IMR-90 (cell line): ENCODE results near the gene NTM. TPM values are rescaled to one million over a fixed set of nuclear protein-coding genes. Genes with fewer than 3 reads are reported as not detected.

ENCODE experiments used
- ATAC-seq: fragments of 200-7000 bp; cut with Tn5 transposase; 2 replicates; pipeline ENCODE4 v1.9.1; 2020; ENCODE audit warnings: low read depth, mild to moderate bottlenecking, moderate library complexity
- BruUV-seq: library from RNA; stranded (reverse); fragments of 400-500 nt; replicated peaks from 2 replicates; lab custom pipeline; 2021; lab: Mats Ljungman, UMichigan
- CTCF ChIA-PET: fragments of 300-600 bp; formaldehyde crosslinking; extraction: SDS; loops from one replicate; lab custom pipeline; 2021; ENCODE audit warnings: antibody characterized with exemption; lab: Yijun Ruan, JAX
- POLR2A ChIA-PET: fragments of 300-600 bp; sonication (Branson Sonifier 250); formaldehyde crosslinking; loops from one replicate; lab custom pipeline; 2022; ENCODE audit warnings: antibody characterized with exemption; ENCODE audit not compliant: unreplicated experiment; lab: Charles Lee
- DNase-seq: peaks from one replicate; pipeline ENCODE4 v3.0.0; 2013
- H2AFZ ChIP-seq: replicated peaks from 2 replicates; pipeline ENCODE3; 2013; ENCODE audit warnings: low read length, mild to moderate bottlenecking; ENCODE audit not compliant: poor library complexity
- H2AK5ac ChIP-seq: 2 replicates; pipeline ENCODE4 v1.6.1; 2013; ENCODE audit warnings: low read depth, low read length, inconsistent platforms
- H2AK9ac ChIP-seq: replicated peaks from 2 replicates; pipeline ENCODE3; 2013; ENCODE audit warnings: mild to moderate bottlenecking, low read depth, low read length, moderate library complexity; ENCODE audit not compliant: poor library complexity
- H2BK120ac ChIP-seq: 2 replicates; pipeline ENCODE4 v1.6.1; 2013; ENCODE audit warnings: low read depth, low read length, inconsistent platforms
- H2BK15ac ChIP-seq: 3 replicates; pipeline ENCODE4 v1.6.1; 2013; ENCODE audit warnings: low read depth, low read length, inconsistent platforms
- H2BK20ac ChIP-seq: 2 replicates; pipeline ENCODE4 v1.6.1; 2013; ENCODE audit warnings: low read depth, mild to moderate bottlenecking, inconsistent platforms, low read length, moderate library complexity
- H2BK5ac ChIP-seq: 2 replicates; pipeline ENCODE4 v1.6.1; 2013; ENCODE audit warnings: mild to moderate bottlenecking, low read depth, low read length, inconsistent platforms; ENCODE audit not compliant: poor library complexity, severe bottlenecking
- H3K14ac ChIP-seq: replicated peaks from 2 replicates; pipeline ENCODE4 v1.6.1; 2013; ENCODE audit warnings: low read depth, low read length, inconsistent platforms
- H3K18ac ChIP-seq: 2 replicates; pipeline ENCODE4 v1.6.1; 2013; ENCODE audit warnings: low read depth, low read length, control low read depth
- H3K23ac ChIP-seq: 2 replicates; pipeline ENCODE4 v1.6.1; 2013; ENCODE audit warnings: low read depth, low read length, inconsistent platforms
- H3K27ac ChIP-seq: 2 replicates; pipeline ENCODE4 v1.5.1; 2013; ENCODE audit warnings: mild to moderate bottlenecking, control low read depth, low read length; ENCODE audit not compliant: insufficient read depth
- H3K27me3 ChIP-seq: 2 replicates; pipeline ENCODE4 v1.6.1; 2013; ENCODE audit warnings: low read length; ENCODE audit not compliant: control insufficient read depth, insufficient read depth
- H3K36me3 ChIP-seq: 2 replicates; pipeline ENCODE4 v1.6.1; 2013; ENCODE audit warnings: low read length, mixed read lengths; ENCODE audit not compliant: control insufficient read depth, insufficient read depth
- H3K4ac ChIP-seq: 2 replicates; pipeline ENCODE4 v1.6.1; 2013; ENCODE audit warnings: low read depth, low read length, inconsistent platforms
- H3K4me1 ChIP-seq: 2 replicates; pipeline ENCODE4 v1.6.1; 2013; ENCODE audit warnings: low read length, mixed read lengths; ENCODE audit not compliant: control insufficient read depth, insufficient read depth
- H3K4me2 ChIP-seq: 2 replicates; pipeline ENCODE4 v1.6.1; 2013; ENCODE audit warnings: low read depth, mild to moderate bottlenecking, control low read depth, low read length, moderate library complexity
- H3K4me3 ChIP-seq: 2 replicates; pipeline ENCODE4 v1.5.1; 2013; ENCODE audit warnings: low read depth, mild to moderate bottlenecking, control low read depth, low read length, moderate library complexity; ENCODE audit not compliant: insufficient read depth
- H3K56ac ChIP-seq: 2 replicates; pipeline ENCODE4 v1.6.1; 2013; ENCODE audit warnings: low read length, inconsistent platforms; ENCODE audit not compliant: insufficient read depth; ENCODE audit errors: extremely low read depth
- H3K79me1 ChIP-seq, 2 experiments: 2 replicates each; pipeline ENCODE4 v1.6.1; 2013; ENCODE audit warnings: low read length in 2 of 2, inconsistent platforms in 1 of 2, low read depth in 1 of 2
- H3K9ac ChIP-seq: 2 replicates; pipeline ENCODE4 v1.6.1; 2013; ENCODE audit warnings: low read depth, low read length, control low read depth
- H3K9me1 ChIP-seq: 2 replicates; pipeline ENCODE4 v1.6.1; 2013; ENCODE audit warnings: low read length, inconsistent platforms; ENCODE audit not compliant: insufficient read depth
- H3K9me3 ChIP-seq: 2 replicates; pipeline ENCODE4 v1.6.1; 2013; ENCODE audit warnings: low read length; ENCODE audit not compliant: control insufficient read depth, insufficient read depth
- H4K20me1 ChIP-seq: 2 replicates; pipeline ENCODE4 v1.6.1; 2013; ENCODE audit warnings: low read length, inconsistent platforms; ENCODE audit not compliant: insufficient read depth
- H4K5ac ChIP-seq: 2 replicates; pipeline ENCODE4 v1.6.1; 2013; ENCODE audit warnings: mild to moderate bottlenecking, low read depth, low read length, control low read depth
- H4K8ac ChIP-seq, 2 experiments: 2 replicates each; pipeline ENCODE4 v1.6.1; 2013; ENCODE audit warnings: low read depth in 2 of 2, low read length in 2 of 2, control low read depth in 1 of 2, inconsistent platforms in 1 of 2
- H4K91ac ChIP-seq: 2 replicates; pipeline ENCODE4 v1.6.1; 2013; ENCODE audit warnings: low read depth, low read length, inconsistent platforms; ENCODE audit not compliant: insufficient read depth
- BHLHE40 ChIP-seq: fragments of 150-350 bp; IDR thresholded peaks from 2 replicates; pipeline ENCODE4 v1.6.1; 2016; ENCODE audit warnings: mild to moderate bottlenecking, low read depth, low read length
- CEBPB ChIP-seq: IDR thresholded peaks from 2 replicates; pipeline ENCODE4 v1.6.1; 2012; ENCODE audit warnings: low read depth, low read length, improper control_type of control experiment
- FOS ChIP-seq: fragments of 150-350 bp; IDR thresholded peaks from 2 replicates; pipeline ENCODE4 v1.6.1; 2016; ENCODE audit warnings: low read depth, low read length
- MAFK ChIP-seq: IDR thresholded peaks from 2 replicates; pipeline ENCODE4 v1.6.1; 2012; ENCODE audit warnings: low read depth, low read length, improper control_type of control experiment
- NFE2L2 ChIP-seq: fragments of 150-350 bp; IDR thresholded peaks from 2 replicates; pipeline ENCODE4 v1.6.1; 2016; ENCODE audit warnings: low read depth, mild to moderate bottlenecking, low read length
- POLR2A ChIP-seq: IDR thresholded peaks from 2 replicates; pipeline ENCODE4 v1.6.1; 2012; ENCODE audit warnings: mild to moderate bottlenecking, low read depth, low read length
- RAD21 ChIP-seq: IDR thresholded peaks from 2 replicates; pipeline ENCODE4 v1.6.1; 2012; ENCODE audit warnings: low read length, improper control_type of control experiment
- RCOR1 ChIP-seq: IDR thresholded peaks from 2 replicates; pipeline ENCODE4 v1.6.1; 2012; ENCODE audit warnings: mild to moderate bottlenecking, low read length, improper control_type of control experiment; ENCODE audit not compliant: insufficient replicate concordance
- SMC3 ChIP-seq: fragments of 150-350 bp; IDR thresholded peaks from 2 replicates; pipeline ENCODE4 v1.6.1; 2016; ENCODE audit warnings: low read depth, mild to moderate bottlenecking, antibody characterized with exemption, low read length, moderate library complexity
- WGBS, 2 experiments: methylation state at CpG; one replicate each; pipeline versions ENCODE4 v1.1.5 to v1.1.7; 2013; ENCODE audit warnings: missing lambda C conversion rate in 2 of 2; ENCODE audit not compliant: insufficient read length in 1 of 2; ENCODE audit errors: extremely low coverage in 2 of 2; 5-methylcytosine and 5-hydroxymethylcytosine counted together
- dilution Hi-C: fragments of 300-500 bp; cut with HindIII; formaldehyde crosslinking; loops from one replicate; pipeline ENCODE4 v1.14.3; 2018; ENCODE audit warnings: low sequenced_read_pairs; ENCODE audit not compliant: unreplicated experiment
- in situ Hi-C: fragments of 300-500 bp; cut with MboI; formaldehyde crosslinking; loops from 3 replicates; pipeline ENCODE4 v1.14.3; 2019; ENCODE audit warnings: low sequenced_read_pairs, inconsistent platforms, mixed read lengths
- intact Hi-C: fragments of 100-400 bp; cut with micrococcal nuclease; formaldehyde crosslinking; loops from 2 replicates; pipeline ENCODE4 v1.10.0; 2022
- polyA plus RNA-seq, 3 experiments: library from polyadenylated mRNA; depleted of rRNA; stranded (reverse); fragments of >200 nt; gene quantifications; 2 replicates each; pipeline ENCODE4 v1.2.3, GENCODE V29; 2012; ENCODE audit warnings: low replicate concordance in 1 of 3
- total RNA-seq: library from RNA; depleted of rRNA; stranded (reverse); fragments of >200 nt; gene quantifications from 2 replicates; pipeline ENCODE4 v1.2.3, GENCODE V29; 2012
- TF ChIP-seq, protein P1 (sequence below): fragments of 150-350 bp; IDR thresholded peaks from 2 replicates; pipeline ENCODE4 v1.6.1; 2016; ENCODE audit warnings: low read depth, mild to moderate bottlenecking, low read length, moderate library complexity, borderline replicate concordance
- TF ChIP-seq, protein P2 (sequence below): fragments of 150-350 bp; IDR thresholded peaks from 2 replicates; pipeline ENCODE4 v1.6.1; 2017; ENCODE audit warnings: mild to moderate bottlenecking, antibody characterized with exemption, low read length, low read depth
- TF ChIP-seq, protein P3 (sequence below): conservative IDR thresholded peaks from 2 replicates; pipeline ENCODE4 v1.5.1; 2012; ENCODE audit warnings: mild to moderate bottlenecking, low read depth, low read length, improper control_type of control experiment

NTM gene
- total and polyA plus RNA-seq, 2 of the 4 experiments (the other 2 are of a cell fraction), result 19.5 to 25.5 TPM

DNA sequence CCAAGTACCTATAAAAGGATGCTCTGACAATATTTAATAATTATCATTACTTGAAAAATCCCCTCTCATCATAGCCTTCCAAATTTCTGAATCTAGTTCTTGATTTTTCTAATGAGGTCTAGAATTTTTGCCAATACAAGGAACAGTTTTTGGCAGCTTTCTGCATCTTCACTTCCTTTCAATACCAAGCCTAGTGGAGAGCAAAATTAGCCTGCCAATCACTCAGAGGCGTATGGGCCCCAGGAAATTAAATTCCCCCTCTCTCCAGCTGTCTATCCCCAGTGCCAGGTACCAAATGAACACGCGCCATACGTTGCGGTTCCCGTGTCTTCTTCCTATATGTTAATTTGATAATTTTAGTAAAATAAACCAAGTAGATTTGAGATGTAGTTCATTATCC lies 293.9 kb downstream of the NTM start (continued):
- TF ChIP-seq, protein P1, sequence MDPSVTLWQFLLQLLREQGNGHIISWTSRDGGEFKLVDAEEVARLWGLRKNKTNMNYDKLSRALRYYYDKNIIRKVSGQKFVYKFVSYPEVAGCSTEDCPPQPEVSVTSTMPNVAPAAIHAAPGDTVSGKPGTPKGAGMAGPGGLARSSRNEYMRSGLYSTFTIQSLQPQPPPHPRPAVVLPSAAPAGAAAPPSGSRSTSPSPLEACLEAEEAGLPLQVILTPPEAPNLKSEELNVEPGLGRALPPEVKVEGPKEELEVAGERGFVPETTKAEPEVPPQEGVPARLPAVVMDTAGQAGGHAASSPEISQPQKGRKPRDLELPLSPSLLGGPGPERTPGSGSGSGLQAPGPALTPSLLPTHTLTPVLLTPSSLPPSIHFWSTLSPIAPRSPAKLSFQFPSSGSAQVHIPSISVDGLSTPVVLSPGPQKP, result no peak
- TF ChIP-seq NFE2L2, result no peak

DNA sequence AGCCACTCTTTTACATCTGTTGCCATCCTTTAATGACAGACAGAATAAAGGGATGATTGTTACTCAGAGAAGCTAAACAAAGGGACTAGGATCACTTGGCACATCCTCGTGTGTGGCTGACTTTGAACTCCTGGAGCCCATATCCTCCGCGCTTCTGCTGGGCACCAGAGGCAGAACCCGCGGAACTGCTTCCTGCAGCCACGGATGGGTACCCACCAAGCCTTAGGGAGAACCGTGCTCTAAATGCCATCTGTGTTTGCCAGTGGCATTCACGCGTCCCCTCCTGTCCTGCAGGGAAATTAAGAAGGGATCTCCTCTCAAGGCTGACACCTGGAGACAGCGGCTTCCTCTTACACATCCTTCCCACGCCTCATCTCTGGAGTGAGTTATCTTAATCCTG lies 294.4 kb downstream of the NTM start:
- H3K9me3 ChIP-seq, result no peaks in the 10 kb centered on the region
- H3K56ac ChIP-seq, result no peak overlapping the region
- in situ Hi-C loops, result no loop called here
- WGBS, 2 experiments, result 86% methylated on average over 5 of the region's 11 CpGs; no CpG with 5 or more reads in 1 of the 2 experiments
- H4K91ac ChIP-seq, result no peak overlapping the region
- H3K4me2 ChIP-seq, result no peak overlapping the region
- no peaks in the 10 kb centered on the region for H4K20me1 ChIP-seq
- H3K23ac ChIP-seq, result no peak overlapping the region
- H3K36me3 ChIP-seq, result no peaks in the 10 kb centered on the region
- no peak overlapping the region for H4K8ac ChIP-seq
- no peak overlapping the region for H3K4ac ChIP-seq
- no peaks in the 10 kb centered on the region for H3K79me1 ChIP-seq
- no TSS peak for BruUV-seq
- H4K5ac ChIP-seq, result no peak overlapping the region
- H2AFZ ChIP-seq, result no peak overlapping the region
- H3K4me3 ChIP-seq, result no peak overlapping the region
- ChIA-PET POLR2A (no interaction called here), CTCF (interaction anchor here (0.7 to 2.3 kb wide), 2 partner anchors 9 kb away, joined by 4 to 11 read pairs; no protein-coding TSS in a partner anchor)
- H2AK5ac ChIP-seq, result no peak overlapping the region
- no peak overlapping the region for H2BK120ac ChIP-seq
- intact Hi-C loops, result no loop called here
- no peak overlapping the region for H2BK5ac ChIP-seq
- no peak overlapping the region for H3K9ac ChIP-seq
- dilution Hi-C loops, result no loop called here
- H2BK15ac ChIP-seq, result no peak overlapping the region
- H3K27me3 ChIP-seq, result no peaks in the 10 kb centered on the region; the same call in 1 of the 2 replicates
- DNase-seq, result no peak
- H3K18ac ChIP-seq, result no peak overlapping the region
- H2AK9ac ChIP-seq, result no peak overlapping the region
- no peak overlapping the region for H3K14ac ChIP-seq
- H3K4me1 ChIP-seq, result peaks cover 2% of the 10 kb centered on the region; the same call in 1 of the 2 replicates
- H2BK20ac ChIP-seq, result no peak overlapping the region
- H3K27ac ChIP-seq, result no peak overlapping the region
- 0 out of 2 replicates have a peak, but pooled peaks cover 3% of the 10 kb centered on the region for H3K9me1 ChIP-seq
- ATAC-seq, result no peak
- TF ChIP-seq, protein P2, sequence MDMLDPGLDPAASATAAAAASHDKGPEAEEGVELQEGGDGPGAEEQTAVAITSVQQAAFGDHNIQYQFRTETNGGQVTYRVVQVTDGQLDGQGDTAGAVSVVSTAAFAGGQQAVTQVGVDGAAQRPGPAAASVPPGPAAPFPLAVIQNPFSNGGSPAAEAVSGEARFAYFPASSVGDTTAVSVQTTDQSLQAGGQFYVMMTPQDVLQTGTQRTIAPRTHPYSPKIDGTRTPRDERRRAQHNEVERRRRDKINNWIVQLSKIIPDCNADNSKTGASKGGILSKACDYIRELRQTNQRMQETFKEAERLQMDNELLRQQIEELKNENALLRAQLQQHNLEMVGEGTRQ, result no peak
- TF ChIP-seq MAFK, result no peak
- TF ChIP-seq CEBPB, result no peak
- no peak for TF ChIP-seq FOS
- TF ChIP-seq, protein P3, sequence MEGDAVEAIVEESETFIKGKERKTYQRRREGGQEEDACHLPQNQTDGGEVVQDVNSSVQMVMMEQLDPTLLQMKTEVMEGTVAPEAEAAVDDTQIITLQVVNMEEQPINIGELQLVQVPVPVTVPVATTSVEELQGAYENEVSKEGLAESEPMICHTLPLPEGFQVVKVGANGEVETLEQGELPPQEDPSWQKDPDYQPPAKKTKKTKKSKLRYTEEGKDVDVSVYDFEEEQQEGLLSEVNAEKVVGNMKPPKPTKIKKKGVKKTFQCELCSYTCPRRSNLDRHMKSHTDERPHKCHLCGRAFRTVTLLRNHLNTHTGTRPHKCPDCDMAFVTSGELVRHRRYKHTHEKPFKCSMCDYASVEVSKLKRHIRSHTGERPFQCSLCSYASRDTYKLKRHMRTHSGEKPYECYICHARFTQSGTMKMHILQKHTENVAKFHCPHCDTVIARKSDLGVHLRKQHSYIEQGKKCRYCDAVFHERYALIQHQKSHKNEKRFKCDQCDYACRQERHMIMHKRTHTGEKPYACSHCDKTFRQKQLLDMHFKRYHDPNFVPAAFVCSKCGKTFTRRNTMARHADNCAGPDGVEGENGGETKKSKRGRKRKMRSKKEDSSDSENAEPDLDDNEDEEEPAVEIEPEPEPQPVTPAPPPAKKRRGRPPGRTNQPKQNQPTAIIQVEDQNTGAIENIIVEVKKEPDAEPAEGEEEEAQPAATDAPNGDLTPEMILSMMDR, result no peak
- TF ChIP-seq BHLHE40, result no peak
- no peak for TF ChIP-seq SMC3
- TF ChIP-seq, protein P1, result no peak
- TF ChIP-seq RCOR1, result no peak
- no peak for TF ChIP-seq RAD21
- TF ChIP-seq POLR2A, result no peak
